ENCODE data around the gene RILPL2. TPM values are rescaled to one million over a fixed set of nuclear protein-coding genes. Genes with fewer than 3 reads are reported as not detected.

The RILPL2 gene
- total and polyA plus RNA-seq, 12 donors: 1.1 to 6.6 (median 4.3) TPM

DNA sequence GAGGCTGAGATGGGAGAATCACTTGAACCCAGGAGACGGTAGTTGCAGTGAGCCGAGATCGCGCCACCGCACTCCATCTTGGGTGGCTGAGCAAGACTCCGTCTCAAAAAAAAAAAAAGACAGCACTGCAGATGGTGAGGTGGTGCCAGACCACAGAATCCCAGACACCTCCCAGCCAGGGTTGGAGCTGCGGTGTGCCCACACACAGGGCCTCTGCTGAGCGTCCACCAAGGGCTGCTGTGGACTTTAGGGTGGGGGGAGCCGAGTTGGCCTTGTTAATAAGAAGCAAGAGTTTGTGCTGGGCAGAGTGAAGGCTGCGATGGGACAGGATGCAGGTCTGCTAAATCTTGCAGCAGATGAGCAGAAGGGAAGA is 38.3 kb downstream of the RILPL2 start:
- intact Hi-C loops (cut with DNase I): no loop called here
- DNase-seq: no peak
- WGBS, 4 donors: 88 to 89% (median 89%) methylated on average over 10 of the region's 10 CpGs
- TF ChIP-seq, protein P1, sequence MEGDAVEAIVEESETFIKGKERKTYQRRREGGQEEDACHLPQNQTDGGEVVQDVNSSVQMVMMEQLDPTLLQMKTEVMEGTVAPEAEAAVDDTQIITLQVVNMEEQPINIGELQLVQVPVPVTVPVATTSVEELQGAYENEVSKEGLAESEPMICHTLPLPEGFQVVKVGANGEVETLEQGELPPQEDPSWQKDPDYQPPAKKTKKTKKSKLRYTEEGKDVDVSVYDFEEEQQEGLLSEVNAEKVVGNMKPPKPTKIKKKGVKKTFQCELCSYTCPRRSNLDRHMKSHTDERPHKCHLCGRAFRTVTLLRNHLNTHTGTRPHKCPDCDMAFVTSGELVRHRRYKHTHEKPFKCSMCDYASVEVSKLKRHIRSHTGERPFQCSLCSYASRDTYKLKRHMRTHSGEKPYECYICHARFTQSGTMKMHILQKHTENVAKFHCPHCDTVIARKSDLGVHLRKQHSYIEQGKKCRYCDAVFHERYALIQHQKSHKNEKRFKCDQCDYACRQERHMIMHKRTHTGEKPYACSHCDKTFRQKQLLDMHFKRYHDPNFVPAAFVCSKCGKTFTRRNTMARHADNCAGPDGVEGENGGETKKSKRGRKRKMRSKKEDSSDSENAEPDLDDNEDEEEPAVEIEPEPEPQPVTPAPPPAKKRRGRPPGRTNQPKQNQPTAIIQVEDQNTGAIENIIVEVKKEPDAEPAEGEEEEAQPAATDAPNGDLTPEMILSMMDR (IDR thresholded peaks at IDR 0.05): no peak
- TF ChIP-seq POLR2A (IDR thresholded peaks at IDR 0.05): no peak
- H3K4me1 ChIP-seq (replicated peaks in 1 of 2): peaks cover 0 to 12% of the 10 kb centered on the region in 2 donors
- peak overlapping the region in 2 of 5 donors; percentile 22 to 86 for H3K27ac ChIP-seq
- no peaks in the 10 kb centered on the region for H3K27me3 ChIP-seq
- peaks cover 0 to 53% of the 10 kb centered on the region in 2 donors for H3K36me3 ChIP-seq (replicated peaks in 1 of 2)
- H3K4me3 ChIP-seq: no peak overlapping the region
- H3K9me3 ChIP-seq (replicated peaks in 1 of 3): no peaks in the 10 kb centered on the region

DNA sequence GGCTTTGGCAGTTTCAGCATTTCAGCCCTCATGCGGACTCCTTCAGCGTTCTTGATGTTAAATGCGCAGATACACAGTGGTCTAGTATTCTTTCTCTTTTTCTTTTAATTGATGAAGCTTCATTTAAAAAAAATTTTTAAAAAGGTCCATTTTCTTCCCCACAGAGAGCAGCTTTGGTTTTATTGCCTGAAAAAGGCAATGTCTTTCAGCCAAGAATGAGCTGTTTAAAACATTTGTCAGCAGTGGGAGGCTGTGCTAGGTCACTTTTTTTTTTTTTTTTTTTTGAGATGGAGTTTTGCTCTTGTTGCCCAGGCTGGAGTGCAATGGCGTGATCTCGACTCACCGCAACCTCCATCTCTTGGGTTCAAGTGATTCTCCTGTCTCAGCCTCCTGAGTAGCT is 39.1 kb downstream of the RILPL2 start:
- no peak for TF ChIP-seq POLR2A (IDR thresholded peaks at IDR 0.05)
- TF ChIP-seq, protein P1 (IDR thresholded peaks at IDR 0.05): no peak
- peaks cover 0 to 52% of the 10 kb centered on the region in 2 donors for H3K36me3 ChIP-seq (replicated peaks in 1 of 2)
- H3K4me1 ChIP-seq (replicated peaks in 1 of 2): peaks cover 0 to 12% of the 10 kb centered on the region in 2 donors
- no peak overlapping the region for H3K4me3 ChIP-seq
- DNase-seq: no peak
- 92 to 98% (median 94%) methylated on average over 6 of the region's 6 CpGs for WGBS, 4 donors
- intact Hi-C loops (cut with DNase I): no loop called here
- H3K27me3 ChIP-seq: no peaks in the 10 kb centered on the region
- H3K9me3 ChIP-seq (replicated peaks in 1 of 3): no peaks in the 10 kb centered on the region
- no peak overlapping the region for H3K27ac ChIP-seq

DNA sequence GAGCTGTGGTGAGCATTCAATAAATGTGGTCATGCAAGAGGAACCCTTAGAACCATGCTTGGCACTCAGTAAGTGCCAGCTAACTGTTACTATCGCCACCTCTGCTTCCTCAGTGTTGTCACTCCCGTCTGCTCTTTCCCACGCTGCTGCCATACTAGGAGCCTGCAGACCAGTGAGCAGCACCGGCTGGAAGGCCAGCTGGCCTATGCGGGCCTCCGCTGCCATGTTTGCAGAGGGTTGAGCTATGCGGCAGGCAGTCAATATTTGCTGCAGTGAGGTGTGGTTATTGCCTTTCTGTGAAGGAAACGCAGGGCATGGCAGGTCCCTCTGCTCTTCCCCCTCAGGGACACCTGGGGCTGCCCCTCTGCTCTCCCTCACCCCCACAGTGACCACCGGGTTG is 39.5 kb downstream of the RILPL2 start:
- Histone ChIP-seq H3K36me3 (replicated peaks in 1 of 2) (peaks cover 0 to 54% of the 10 kb centered on the region in 2 donors), H3K27ac (no peak overlapping the region), H3K4me3 (no peak overlapping the region), H3K27me3 (no peaks in the 10 kb centered on the region), H3K9me3 (replicated peaks in 1 of 3) (no peaks in the 10 kb centered on the region), H3K4me1 (replicated peaks in 1 of 2) (peaks cover 0 to 12% of the 10 kb centered on the region in 2 donors)
- TF ChIP-seq, protein P1 (IDR thresholded peaks at IDR 0.05): no peak
- no peak for TF ChIP-seq POLR2A (IDR thresholded peaks at IDR 0.05)
- intact Hi-C loops (cut with DNase I): no loop called here
- WGBS, 4 donors: 88 to 97% (median 92%) methylated on average over 7 to 9 of the region's 9 CpGs
- DNase-seq: no peak

DNA sequence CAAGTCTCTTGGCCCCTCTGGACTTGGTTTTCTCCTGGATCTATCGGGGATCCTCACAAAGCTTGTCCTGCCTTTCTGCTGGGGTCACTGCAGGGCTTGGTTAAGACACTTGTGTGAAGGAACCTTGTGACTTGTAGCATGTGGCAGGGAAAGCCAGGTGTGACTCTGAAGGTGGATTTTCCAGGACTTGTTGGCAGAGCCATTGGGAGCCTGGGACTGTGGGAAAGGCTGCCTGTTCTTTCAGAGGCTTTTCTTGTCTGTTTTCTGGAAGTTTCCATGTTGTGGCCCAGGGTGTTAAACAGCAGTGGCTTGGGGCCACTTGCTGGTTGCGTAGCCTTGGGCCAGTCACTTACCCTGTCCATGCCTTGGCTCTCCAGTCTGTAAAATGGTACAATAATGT is 39.9 kb downstream of the RILPL2 start:
- TF ChIP-seq, protein P1 (IDR thresholded peaks at IDR 0.05): no peak
- TF ChIP-seq POLR2A (IDR thresholded peaks at IDR 0.05): no peak
- 95 to 100% (median 99%) methylated on average over 2 of the region's 2 CpGs for WGBS, 4 donors
- no peak for DNase-seq
- H3K9me3 ChIP-seq (replicated peaks in 1 of 3): no peaks in the 10 kb centered on the region
- H3K4me3 ChIP-seq: no peak overlapping the region
- no peaks in the 10 kb centered on the region for H3K27me3 ChIP-seq
- no peak overlapping the region for H3K27ac ChIP-seq
- peaks cover 0 to 58% of the 10 kb centered on the region in 2 donors for H3K36me3 ChIP-seq (replicated peaks in 1 of 2)
- intact Hi-C loops (cut with DNase I): no loop called here
- peaks cover 0 to 15% of the 10 kb centered on the region in 2 donors for H3K4me1 ChIP-seq (replicated peaks in 1 of 2)
